ENCODE results near the gene DRAXIN. TPM values are rescaled to one million over a fixed set of nuclear protein-coding genes. Genes with fewer than 3 reads are reported as not detected.

Gene DRAXIN
- total and polyA plus RNA-seq, 3 experiments from 2014 or later = 0.09 to 0.12 (median 0.11) TPM

DNA sequence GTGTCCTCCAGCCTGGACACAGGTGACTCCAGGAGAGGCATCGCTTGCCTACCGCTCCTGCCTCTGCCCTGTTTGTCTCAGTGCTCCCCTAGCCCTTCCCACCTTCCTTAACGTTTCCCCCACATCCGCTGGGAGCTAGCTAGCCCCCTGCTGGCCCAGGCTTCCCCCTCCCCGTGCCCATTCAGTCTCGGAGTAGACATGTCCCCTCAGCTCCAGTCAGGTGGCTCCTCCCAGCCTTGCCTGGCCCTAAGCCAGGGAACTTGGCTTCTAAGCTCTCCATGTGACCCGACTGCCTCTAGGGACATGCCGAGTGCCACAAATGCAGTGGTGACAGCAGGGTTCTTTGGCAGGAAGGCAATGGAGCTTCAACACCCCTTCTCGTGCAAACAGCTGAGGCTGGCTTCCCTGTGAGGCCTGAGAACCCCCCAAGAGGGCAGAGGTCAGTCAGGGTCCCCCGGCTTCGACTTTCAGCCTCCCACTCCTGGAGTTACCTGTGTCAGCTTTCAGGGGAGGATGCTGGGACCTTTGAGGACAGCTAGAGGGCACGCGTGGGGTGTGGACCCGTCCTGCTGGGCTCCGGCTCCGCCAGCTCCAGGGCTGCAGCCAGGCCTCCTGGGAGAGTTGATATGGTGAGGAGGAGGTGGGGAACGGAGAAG lies 16.2 kb downstream of the DRAXIN start:
- Mint-ChIP-seq H3K27me3 (peaks cover 2 to 31% of the 10 kb centered on the region in 2 donors), H3K4me1 (no peaks in the 10 kb centered on the region), H3K27ac (no peak overlapping the region), H3K9me3 (no peaks in the 10 kb centered on the region), H3K36me3 (no peaks in the 10 kb centered on the region), H3K4me3 (no peak overlapping the region)
- H3K27me3 ChIP-seq (ENCODE audit: insufficient read depth, low read length, poor library complexity, severe bottlenecking) = no peaks in the 10 kb centered on the region
- no peaks in the 10 kb centered on the region for H3K4me1 ChIP-seq (ENCODE audit: insufficient read depth, low read length)
- no peaks in the 10 kb centered on the region for H3K9me3 ChIP-seq (ENCODE audit: low read length)
- ChIA-PET POLR2A (no interaction called here), CTCF (interaction anchor here (0.9 to 2.5 kb wide), 2 partner anchors 12 to 44 kb away, joined by 4 to 11 read pairs; partner anchors contain the start of gene FBXO6)
- no peak overlapping the region for H3K27ac ChIP-seq (ENCODE audit: low read depth, low read length)
- no peak overlapping the region for H3K4me3 ChIP-seq (ENCODE audit: low read length)
- H3K36me3 ChIP-seq (ENCODE audit: insufficient read depth, low read length) = no peaks in the 10 kb centered on the region
- DNase-seq = no peak

- Mint-ChIP-seq H3K4me1 (no peaks in the 10 kb centered on the region), H3K4me3 (no peak overlapping the region), H3K9me3 (no peaks in the 10 kb centered on the region), H3K27ac (peak overlapping the region in 1 of 8 donors; percentile 83), H3K36me3 (no peaks in the 10 kb centered on the region), H3K27me3 (peaks cover 5 to 23% of the 10 kb centered on the region in 2 donors)
- no peaks in the 10 kb centered on the region for H3K9me3 ChIP-seq (ENCODE audit: low read length)
- no peaks in the 10 kb centered on the region for H3K27me3 ChIP-seq (ENCODE audit: insufficient read depth, low read length, poor library complexity, severe bottlenecking)
- no peaks in the 10 kb centered on the region for H3K36me3 ChIP-seq (ENCODE audit: insufficient read depth, low read length)
- H3K4me1 ChIP-seq (ENCODE audit: insufficient read depth, low read length) = no peaks in the 10 kb centered on the region
- CTCF ChIA-PET = interaction anchor here (1.7 to 2.5 kb wide), 2 partner anchors 11 to 45 kb away, joined by 6 to 11 read pairs; partner anchors contain the start of gene FBXO6
- POLR2A ChIA-PET = no interaction called here
- no peak overlapping the region for H3K4me3 ChIP-seq (ENCODE audit: low read length)
- no peak overlapping the region for H3K27ac ChIP-seq (ENCODE audit: low read depth, low read length)
- no peak for DNase-seq
Measured at GRCh38 chr1:11708554-11709350, 17.2 kb downstream of the DRAXIN start.

GRCh38 chr1:11711490-11711889 lies 20.0 kb downstream of the DRAXIN start:
- no peak for DNase-seq
- H3K36me3 Mint-ChIP-seq = no peaks in the 10 kb centered on the region
- no peak overlapping the region for H3K4me3 Mint-ChIP-seq
- H3K4me3 ChIP-seq (ENCODE audit: low read length) = no peak overlapping the region
- no peaks in the 10 kb centered on the region for H3K27me3 ChIP-seq (ENCODE audit: insufficient read depth, low read length, poor library complexity, severe bottlenecking)
- H3K27ac ChIP-seq (ENCODE audit: low read depth, low read length) = no peak overlapping the region
- H3K27me3 Mint-ChIP-seq = peaks cover 5 to 6% of the 10 kb centered on the region in 2 donors
- ChIA-PET CTCF (interaction anchor here (0.9 kb wide), 1 partner anchor 24 kb away, joined by 4 read pairs; the partner anchor contains the start of gene AGTRAP), POLR2A (no interaction called here)
- no peaks in the 10 kb centered on the region for H3K9me3 Mint-ChIP-seq
- H3K36me3 ChIP-seq (ENCODE audit: insufficient read depth, low read length) = no peaks in the 10 kb centered on the region
- H3K4me1 Mint-ChIP-seq = no peaks in the 10 kb centered on the region
- H3K27ac Mint-ChIP-seq = no peak overlapping the region
- H3K4me1 ChIP-seq (ENCODE audit: insufficient read depth, low read length) = no peaks in the 10 kb centered on the region
- no peaks in the 10 kb centered on the region for H3K9me3 ChIP-seq (ENCODE audit: low read length)

GRCh38 chr1:11712285-11712684 lies 20.8 kb downstream of the DRAXIN start:
- H3K4me1 Mint-ChIP-seq = no peaks in the 10 kb centered on the region
- Histone ChIP-seq H3K27ac (ENCODE audit: low read depth, low read length) (no peak overlapping the region), H3K9me3 (ENCODE audit: low read length) (no peaks in the 10 kb centered on the region), H3K4me1 (ENCODE audit: insufficient read depth, low read length) (no peaks in the 10 kb centered on the region), H3K4me3 (ENCODE audit: low read length) (no peak overlapping the region), H3K27me3 (ENCODE audit: insufficient read depth, low read length, poor library complexity, severe bottlenecking) (no peaks in the 10 kb centered on the region), H3K36me3 (ENCODE audit: insufficient read depth, low read length) (no peaks in the 10 kb centered on the region)
- H3K27me3 Mint-ChIP-seq = peaks cover 5 to 6% of the 10 kb centered on the region in 2 donors
- DNase-seq = no peak
- H3K27ac Mint-ChIP-seq = no peak overlapping the region
- no peaks in the 10 kb centered on the region for H3K36me3 Mint-ChIP-seq
- CTCF ChIA-PET = interaction anchor here (1.3 kb wide), 1 partner anchor 675 kb away, joined by 3 read pairs; no protein-coding TSS in a partner anchor
- H3K9me3 Mint-ChIP-seq = no peaks in the 10 kb centered on the region
- POLR2A ChIA-PET = no interaction called here
- H3K4me3 Mint-ChIP-seq = no peak overlapping the region

GRCh38 chr1:11713095-11713494 lies 21.6 kb downstream of the DRAXIN start:
- Mint-ChIP-seq H3K4me1 (no peaks in the 10 kb centered on the region), H3K4me3 (no peak overlapping the region), H3K9me3 (no peaks in the 10 kb centered on the region), H3K27me3 (peaks cover 5 to 6% of the 10 kb centered on the region in 2 donors), H3K36me3 (no peaks in the 10 kb centered on the region), H3K27ac (no peak overlapping the region)
- Histone ChIP-seq H3K27me3 (ENCODE audit: insufficient read depth, low read length, poor library complexity, severe bottlenecking) (no peaks in the 10 kb centered on the region), H3K9me3 (ENCODE audit: low read length) (no peaks in the 10 kb centered on the region), H3K27ac (ENCODE audit: low read depth, low read length) (no peak overlapping the region), H3K4me1 (ENCODE audit: insufficient read depth, low read length) (no peaks in the 10 kb centered on the region), H3K4me3 (ENCODE audit: low read length) (no peak overlapping the region), H3K36me3 (ENCODE audit: insufficient read depth, low read length) (no peaks in the 10 kb centered on the region)
- CTCF ChIA-PET = interaction anchor here (1.1 to 1.3 kb wide), 2 partner anchors 63 to 675 kb away, joined by 3 to 4 read pairs; no protein-coding TSS in a partner anchor
- POLR2A ChIA-PET = no interaction called here
- no peak for DNase-seq

- H3K9me3 Mint-ChIP-seq = no peaks in the 10 kb centered on the region
- DNase-seq = no peak
- peaks cover 0 to 4% of the 10 kb centered on the region in 2 donors for H3K27me3 Mint-ChIP-seq
- Histone ChIP-seq H3K27ac (ENCODE audit: low read depth, low read length) (no peak overlapping the region), H3K27me3 (ENCODE audit: insufficient read depth, low read length, poor library complexity, severe bottlenecking) (no peaks in the 10 kb centered on the region), H3K4me3 (ENCODE audit: low read length) (no peak overlapping the region), H3K36me3 (ENCODE audit: insufficient read depth, low read length) (no peaks in the 10 kb centered on the region), H3K9me3 (ENCODE audit: low read length) (no peaks in the 10 kb centered on the region), H3K4me1 (ENCODE audit: insufficient read depth, low read length) (peaks cover 12% of the 10 kb centered on the region)
- ChIA-PET CTCF (interaction anchor here (1.2 to 12.3 kb wide), 4 partner anchors 33 to 304 kb away, joined by 3 to 152 read pairs (median 6); partner anchors contain the start of genes FBXO2, FBXO44, FBXO6 and MIIP), POLR2A (no interaction called here)
- H3K27ac Mint-ChIP-seq = no peak overlapping the region
- peaks cover 11 to 16% (median 15%) of the 10 kb centered on the region in 3 donors for H3K4me1 Mint-ChIP-seq
- H3K36me3 Mint-ChIP-seq = no peaks in the 10 kb centered on the region
- no peak overlapping the region for H3K4me3 Mint-ChIP-seq
Measured at GRCh38 chr1:11714831-11715575, 23.5 kb downstream of the DRAXIN start.

- peak overlapping the region; percentile 63 for H3K4me3 ChIP-seq (ENCODE audit: low read length)
- POLR2A ChIA-PET = interaction anchor here (0.6 to 2.0 kb wide), 14 partner anchors 11 to 682 kb away, joined by 3 to 29 read pairs (median 4); partner anchors contain the start of genes AGTRAP, FBXO6 and MAD2L2
- H3K4me1 ChIP-seq (ENCODE audit: insufficient read depth, low read length) = peaks cover 12% of the 10 kb centered on the region
- no peaks in the 10 kb centered on the region for H3K27me3 ChIP-seq (ENCODE audit: insufficient read depth, low read length, poor library complexity, severe bottlenecking)
- Mint-ChIP-seq H3K27me3 (no peaks in the 10 kb centered on the region), H3K4me3 (peak overlapping the region; percentile 67 to 93 (median 84)), H3K4me1 (peaks cover 12 to 16% (median 16%) of the 10 kb centered on the region in 3 donors), H3K27ac (peak overlapping the region; percentile 88 to 98 (median 95)), H3K9me3 (no peaks in the 10 kb centered on the region), H3K36me3 (no peaks in the 10 kb centered on the region)
- CTCF ChIA-PET = interaction anchor here (0.7 to 12.3 kb wide), 32 partner anchors 9 to 681 kb away, joined by 3 to 152 read pairs (median 6); partner anchors contain the start of genes AGTRAP, EXOSC10, FBXO2 and FBXO44
- no peaks in the 10 kb centered on the region for H3K36me3 ChIP-seq (ENCODE audit: insufficient read depth, low read length)
- no peaks in the 10 kb centered on the region for H3K9me3 ChIP-seq (ENCODE audit: low read length)
- peak overlapping the region; percentile 51 for H3K27ac ChIP-seq (ENCODE audit: low read depth, low read length)
- peak; percentile 80 to 90 (median 82) for DNase-seq
Measured at GRCh38 chr1:11719313-11720032, 28.0 kb downstream of the DRAXIN start.

Measured in CD8-positive, alpha-beta memory T cell (primary cell).